OCI-M1 (cell line): ENCODE data around the gene KAZN.
A peak's percentile ranks its signal among the peaks of the same experiment; 100 is the strongest.

Source experiments
- DNase-seq: peaks from one replicate; lab custom pipeline; 2025; lab: John Stamatoyannopoulos, UW

Gene KAZN

GRCh38 chr1:15114884-15115283, 516.4 kb downstream of the KAZN start:
- no peak for DNase-seq

- DNase-seq: no peak
Measured at GRCh38 chr1:15115542-15116330, 517.3 kb downstream of the KAZN start.

- DNase-seq: no peak
Measured at GRCh38 chr1:15116966-15117365, 518.5 kb downstream of the KAZN start.

GRCh38 chr1:15117671-15118325, 519.3 kb downstream of the KAZN start:
- no peak for DNase-seq

- no peak for DNase-seq
Measured at GRCh38 chr1:15118579-15118978, 520.1 kb downstream of the KAZN start.

GRCh38 chr1:15120251-15120945, 521.9 kb downstream of the KAZN start:
- DNase-seq: no peak

- DNase-seq: no peak
Measured at GRCh38 chr1:15122331-15122730, 523.8 kb downstream of the KAZN start.

- DNase-seq: no peak
Measured at GRCh38 chr1:15123270-15123669, 524.8 kb downstream of the KAZN start.

GRCh38 chr1:15123925-15124324, 525.4 kb downstream of the KAZN start:
- DNase-seq: no peak

GRCh38 chr1:15124362-15125100, 526.0 kb downstream of the KAZN start:
- DNase-seq: no peak

- no peak for DNase-seq
Measured at GRCh38 chr1:15125101-15125745, 526.7 kb downstream of the KAZN start.

GRCh38 chr1:15128077-15128476, 529.6 kb downstream of the KAZN start:
- DNase-seq: no peak

GRCh38 chr1:15128520-15129313, 530.2 kb downstream of the KAZN start:
- peak; percentile 89 for DNase-seq

- DNase-seq: peak; percentile 5
Measured at GRCh38 chr1:15129944-15130343, 531.5 kb downstream of the KAZN start.

GRCh38 chr1:15130607-15131006, 532.1 kb downstream of the KAZN start:
- no peak for DNase-seq

GRCh38 chr1:15132965-15133364, 534.5 kb downstream of the KAZN start:
- no peak for DNase-seq

- no peak for DNase-seq
Measured at GRCh38 chr1:15134285-15134684, 535.8 kb downstream of the KAZN start.

GRCh38 chr1:15135604-15136003, 537.1 kb downstream of the KAZN start:
- DNase-seq: peak; percentile 20

GRCh38 chr1:15137809-15138208, 539.3 kb downstream of the KAZN start:
- DNase-seq: no peak

GRCh38 chr1:15139654-15140350, 541.3 kb downstream of the KAZN start:
- DNase-seq: peak; percentile 6
